GM12878 (cell line): ENCODE results near the gene PIP. TPM values are rescaled to one million over a fixed set of nuclear protein-coding genes. Genes with fewer than 3 reads are reported as not detected.

Source experiments
- ATAC-seq: fragments of 200-7000 bp; cut with Tn5 transposase; 3 replicates; pipeline ENCODE4 v1.9.1; 2020; ENCODE audit warnings: mild to moderate bottlenecking, moderate library complexity
- BruUV-seq: library from RNA; stranded (reverse); fragments of 400-500 nt; replicated peaks from 2 replicates; lab custom pipeline; 2021; lab: Mats Ljungman, UMichigan
- CTCF ChIA-PET: fragments of 300-600 bp; sonication (Branson Sonifier 250); formaldehyde crosslinking; extraction: SDS; loops from one replicate; lab custom pipeline; 2021; ENCODE audit warnings: inconsistent platforms; lab: Yijun Ruan, JAX
- POLR2A ChIA-PET: fragments of 350-600 bp; formaldehyde crosslinking; extraction: SDS; loops from one replicate; lab custom pipeline; 2021; ENCODE audit warnings: inconsistent platforms; lab: Charles Lee
- RAD21 ChIA-PET: fragments of 300-600 bp; sonication (Branson Sonifier 250); formaldehyde crosslinking; loops from one replicate; lab custom pipeline; 2023; ENCODE audit warnings: antibody characterized with exemption; ENCODE audit not compliant: unreplicated experiment; lab: Charles Lee
- SMC1A ChIA-PET: fragments of 300-600 bp; sonication (Branson Sonifier 250); formaldehyde crosslinking; loops from one replicate; lab custom pipeline; 2023; ENCODE audit not compliant: unreplicated experiment, uncharacterized antibody; lab: Charles Lee
- DNase-seq: peaks from one replicate; pipeline ENCODE4 v3.0.0-alpha.2; 2011; ENCODE audit warnings: low read depth, low spot score
- FAIRE-seq: peaks from 3 replicates; lab custom pipeline; 2011; peaks lifted over from hg19 to GRCh38; lab: Jason Lieb, UNC
- H2AFZ ChIP-seq: 2 replicates; pipeline ENCODE4 v1.6.0; 2011; ENCODE audit warnings: low read depth, low read length, control low read depth; ENCODE audit not compliant: control insufficient read depth
- H3K27ac ChIP-seq: 2 replicates; pipeline ENCODE4 v1.5.1; 2011; ENCODE audit warnings: control low read depth; ENCODE audit not compliant: control insufficient read depth, insufficient read depth
- H3K27me3 ChIP-seq, 2 experiments: replicated peaks in 1 of 2; 2 replicates each; pipeline versions ENCODE4 v1.6.0 to v1.6.1; 2011; ENCODE audit warnings: low read length in 1 of 2; ENCODE audit not compliant: control insufficient read depth in 2 of 2, insufficient read depth in 2 of 2
- H3K36me3 ChIP-seq, 2 experiments: 2 replicates each; pipeline ENCODE4 v1.5.1; 2011; ENCODE audit warnings: low read length in 1 of 2; ENCODE audit not compliant: control insufficient read depth in 2 of 2, insufficient read depth in 2 of 2
- H3K4me1 ChIP-seq: 2 replicates; pipeline ENCODE4 v1.6.1; 2011; ENCODE audit warnings: mild to moderate bottlenecking, low read length, moderate library complexity, mixed read lengths; ENCODE audit not compliant: control insufficient read depth, insufficient read depth
- H3K4me2 ChIP-seq: 2 replicates; pipeline ENCODE4 v1.6.0; 2011; ENCODE audit warnings: control low read depth; ENCODE audit not compliant: control insufficient read depth, insufficient read depth
- H3K4me3 ChIP-seq: fragments of 200-600 bp; sonication (generic); 2 replicates; pipeline ENCODE4 v1.5.1; 2016
- H3K79me2 ChIP-seq: 2 replicates; pipeline ENCODE4 v1.6.0; 2011; ENCODE audit warnings: low read length; ENCODE audit not compliant: control insufficient read depth, insufficient read depth
- H3K9ac ChIP-seq: 2 replicates; pipeline ENCODE4 v1.8.0; 2011; ENCODE audit warnings: low read length, control low read depth, mixed read lengths; ENCODE audit not compliant: control insufficient read depth, insufficient read depth
- H3K9me3 ChIP-seq: replicated peaks from 3 replicates; pipeline ENCODE4 v1.5.1; 2011; ENCODE audit warnings: mild to moderate bottlenecking, low read length; ENCODE audit not compliant: control insufficient read depth, insufficient read depth
- H4K20me1 ChIP-seq: 2 replicates; pipeline ENCODE4 v1.6.0; 2011; ENCODE audit not compliant: control insufficient read depth, insufficient read depth
- KLF5 ChIP-seq: fragments of 450-650 bp; IDR thresholded peaks from 2 replicates; pipeline ENCODE4 v1.6.1; 2014; ENCODE audit warnings: mild to moderate bottlenecking; ENCODE audit not compliant: partially characterized antibody
- ZNF217 ChIP-seq: fragments of 450-650 bp; IDR thresholded peaks from 2 replicates; pipeline ENCODE4 v1.6.1; 2017; ENCODE audit warnings: antibody characterized with exemption, mild to moderate bottlenecking
- WGBS: methylation state at CpG from one replicate; pipeline ENCODE4 v1.1.6; 2016; ENCODE audit warnings: low lambda C conversion rate; ENCODE audit not compliant: insufficient replicate concordance, insufficient coverage; ENCODE audit errors: missing lambda C conversion rate; 5-methylcytosine and 5-hydroxymethylcytosine counted together
- in situ Hi-C: fragments of 300-500 bp; cut with MboI; formaldehyde crosslinking; loops from 9 replicates; pipeline ENCODE4 v1.14.3; 2018; ENCODE audit warnings: mixed read lengths
- intact Hi-C: fragments of 100-400 bp; cut with micrococcal nuclease; formaldehyde crosslinking; loops from one replicate; pipeline ENCODE4 v1.14.2; 2022; ENCODE audit not compliant: unreplicated experiment
- polyA plus RNA-seq, 11 experiments: library from polyadenylated mRNA; depleted of rRNA in 4 of 11; unstranded in 6 of 11; stranded (reverse) in 5 of 11; fragments of >200 nt; fragmentation: Nextera tagmentation in 4 of 11; fragmentation: Illumina TruSeq in 1 of 11; extraction: Ambion mirVana in 4 of 11; extraction: Trizol in 1 of 11; gene quantifications; 1 replicate in 1 of 11; 2 replicates in 10 of 11; pipeline versions ENCODE4 v1.2.1 to v1.2.3, GENCODE V29; 2011 to 2016; ENCODE audit warnings: inconsistent platforms in 2 of 11, missing spikeins in 2 of 11, low read depth in 1 of 11
- total RNA-seq, 4 experiments: library from RNA; depleted of rRNA in 3 of 4; stranded (reverse); fragments of >200 nt in 3 of 4; fragmentation: Illumina TruSeq in 1 of 4; extraction: Trizol in 1 of 4; gene quantifications; 2 replicates each; pipeline versions ENCODE4 v1.2.1 to v1.2.3, GENCODE V29; 2013 to 2021
- TF ChIP-seq, protein P1 (sequence below): IDR thresholded peaks from 2 replicates; pipeline ENCODE4 v1.6.1; 2011; ENCODE audit warnings: low read depth, mild to moderate bottlenecking, low read length, moderate library complexity, borderline replicate concordance; ENCODE audit errors: extremely low read depth
- TF ChIP-seq, protein P2 (sequence below): fragments of 450-650 bp; IDR thresholded peaks from 2 replicates; pipeline ENCODE4 v1.6.1; 2016; ENCODE audit warnings: mild to moderate bottlenecking
- TF ChIP-seq, protein P3 (sequence below): fragments of 450-650 bp; IDR thresholded peaks from 2 replicates; pipeline ENCODE4 v1.6.1; 2017; ENCODE audit warnings: mild to moderate bottlenecking
- TF ChIP-seq, protein P4 (sequence below): fragments of 450-650 bp; formaldehyde crosslinking; IDR thresholded peaks from 2 replicates; pipeline ENCODE4 v1.5.0; 2022; ENCODE audit warnings: mild to moderate bottlenecking, missing genetic modification characterization
- TF ChIP-seq, protein P5 (sequence below): fragments of 450-650 bp; formaldehyde crosslinking; IDR thresholded peaks from 2 replicates; pipeline ENCODE4 v1.4.0; 2022; ENCODE audit warnings: mild to moderate bottlenecking, moderate library complexity
- TF ChIP-seq, protein P6 (sequence below): fragments of 450-650 bp; IDR thresholded peaks from 2 replicates; pipeline ENCODE4 v1.6.1; 2016; ENCODE audit warnings: mild to moderate bottlenecking

PIP gene
- total and polyA plus RNA-seq, 10 of the 15 experiments (the other 5 are each of a cell fraction or from before 2014, with no cell fraction given), result not detected

DNA sequence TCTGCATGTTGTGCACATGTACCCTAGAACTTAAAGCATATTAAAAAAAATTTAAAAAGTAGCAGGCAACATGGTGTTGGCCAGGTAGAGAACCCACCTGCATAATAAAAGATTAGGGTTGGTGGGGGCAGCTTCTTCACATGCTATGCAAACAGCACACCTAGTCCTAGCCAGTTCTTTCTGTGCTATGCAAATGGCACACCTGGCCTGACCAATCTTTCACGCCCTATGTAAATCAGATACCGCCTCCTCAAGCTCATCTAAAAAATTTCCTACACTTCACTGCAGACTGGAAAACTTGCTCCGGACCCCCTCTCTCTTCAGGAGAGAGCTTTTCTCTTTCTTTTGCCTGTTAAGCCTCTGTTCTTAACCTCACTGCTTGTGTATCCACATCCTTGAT, 14.5 kb upstream of the PIP start:
- RAD21 ChIA-PET, result no interaction called here
- SMC1A ChIA-PET, result no interaction called here
- no peak overlapping the region for H3K4me2 ChIP-seq
- POLR2A ChIA-PET, result no interaction called here
- no peak overlapping the region for H3K9ac ChIP-seq
- no peaks in the 10 kb centered on the region for H3K27me3 ChIP-seq
- no peaks in the 10 kb centered on the region for H3K79me2 ChIP-seq
- TF ChIP-seq KLF5 (no peak), ZNF217 (no peak)
- TF ChIP-seq, protein P1, sequence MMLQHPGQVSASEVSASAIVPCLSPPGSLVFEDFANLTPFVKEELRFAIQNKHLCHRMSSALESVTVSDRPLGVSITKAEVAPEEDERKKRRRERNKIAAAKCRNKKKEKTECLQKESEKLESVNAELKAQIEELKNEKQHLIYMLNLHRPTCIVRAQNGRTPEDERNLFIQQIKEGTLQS, result no peak
- TF ChIP-seq, protein P2, sequence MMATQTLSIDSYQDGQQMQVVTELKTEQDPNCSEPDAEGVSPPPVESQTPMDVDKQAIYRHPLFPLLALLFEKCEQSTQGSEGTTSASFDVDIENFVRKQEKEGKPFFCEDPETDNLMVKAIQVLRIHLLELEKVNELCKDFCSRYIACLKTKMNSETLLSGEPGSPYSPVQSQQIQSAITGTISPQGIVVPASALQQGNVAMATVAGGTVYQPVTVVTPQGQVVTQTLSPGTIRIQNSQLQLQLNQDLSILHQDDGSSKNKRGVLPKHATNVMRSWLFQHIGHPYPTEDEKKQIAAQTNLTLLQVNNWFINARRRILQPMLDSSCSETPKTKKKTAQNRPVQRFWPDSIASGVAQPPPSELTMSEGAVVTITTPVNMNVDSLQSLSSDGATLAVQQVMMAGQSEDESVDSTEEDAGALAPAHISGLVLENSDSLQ, result no peak
- TF ChIP-seq, protein P3, sequence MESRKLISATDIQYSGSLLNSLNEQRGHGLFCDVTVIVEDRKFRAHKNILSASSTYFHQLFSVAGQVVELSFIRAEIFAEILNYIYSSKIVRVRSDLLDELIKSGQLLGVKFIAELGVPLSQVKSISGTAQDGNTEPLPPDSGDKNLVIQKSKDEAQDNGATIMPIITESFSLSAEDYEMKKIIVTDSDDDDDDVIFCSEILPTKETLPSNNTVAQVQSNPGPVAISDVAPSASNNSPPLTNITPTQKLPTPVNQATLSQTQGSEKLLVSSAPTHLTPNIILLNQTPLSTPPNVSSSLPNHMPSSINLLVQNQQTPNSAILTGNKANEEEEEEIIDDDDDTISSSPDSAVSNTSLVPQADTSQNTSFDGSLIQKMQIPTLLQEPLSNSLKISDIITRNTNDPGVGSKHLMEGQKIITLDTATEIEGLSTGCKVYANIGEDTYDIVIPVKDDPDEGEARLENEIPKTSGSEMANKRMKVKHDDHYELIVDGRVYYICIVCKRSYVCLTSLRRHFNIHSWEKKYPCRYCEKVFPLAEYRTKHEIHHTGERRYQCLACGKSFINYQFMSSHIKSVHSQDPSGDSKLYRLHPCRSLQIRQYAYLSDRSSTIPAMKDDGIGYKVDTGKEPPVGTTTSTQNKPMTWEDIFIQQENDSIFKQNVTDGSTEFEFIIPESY, result no peak
- TF ChIP-seq, protein P4, sequence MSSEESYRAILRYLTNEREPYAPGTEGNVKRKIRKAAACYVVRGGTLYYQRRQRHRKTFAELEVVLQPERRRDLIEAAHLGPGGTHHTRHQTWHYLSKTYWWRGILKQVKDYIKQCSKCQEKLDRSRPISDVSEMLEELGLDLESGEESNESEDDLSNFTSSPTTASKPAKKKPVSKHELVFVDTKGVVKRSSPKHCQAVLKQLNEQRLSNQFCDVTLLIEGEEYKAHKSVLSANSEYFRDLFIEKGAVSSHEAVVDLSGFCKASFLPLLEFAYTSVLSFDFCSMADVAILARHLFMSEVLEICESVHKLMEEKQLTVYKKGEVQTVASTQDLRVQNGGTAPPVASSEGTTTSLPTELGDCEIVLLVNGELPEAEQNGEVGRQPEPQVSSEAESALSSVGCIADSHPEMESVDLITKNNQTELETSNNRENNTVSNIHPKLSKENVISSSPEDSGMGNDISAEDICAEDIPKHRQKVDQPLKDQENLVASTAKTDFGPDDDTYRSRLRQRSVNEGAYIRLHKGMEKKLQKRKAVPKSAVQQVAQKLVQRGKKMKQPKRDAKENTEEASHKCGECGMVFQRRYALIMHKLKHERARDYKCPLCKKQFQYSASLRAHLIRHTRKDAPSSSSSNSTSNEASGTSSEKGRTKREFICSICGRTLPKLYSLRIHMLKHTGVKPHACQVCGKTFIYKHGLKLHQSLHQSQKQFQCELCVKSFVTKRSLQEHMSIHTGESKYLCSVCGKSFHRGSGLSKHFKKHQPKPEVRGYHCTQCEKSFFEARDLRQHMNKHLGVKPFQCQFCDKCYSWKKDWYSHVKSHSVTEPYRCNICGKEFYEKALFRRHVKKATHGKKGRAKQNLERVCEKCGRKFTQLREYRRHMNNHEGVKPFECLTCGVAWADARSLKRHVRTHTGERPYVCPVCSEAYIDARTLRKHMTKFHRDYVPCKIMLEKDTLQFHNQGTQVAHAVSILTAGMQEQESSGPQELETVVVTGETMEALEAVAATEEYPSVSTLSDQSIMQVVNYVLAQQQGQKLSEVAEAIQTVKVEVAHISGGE, result no peak
- TF ChIP-seq, protein P5, sequence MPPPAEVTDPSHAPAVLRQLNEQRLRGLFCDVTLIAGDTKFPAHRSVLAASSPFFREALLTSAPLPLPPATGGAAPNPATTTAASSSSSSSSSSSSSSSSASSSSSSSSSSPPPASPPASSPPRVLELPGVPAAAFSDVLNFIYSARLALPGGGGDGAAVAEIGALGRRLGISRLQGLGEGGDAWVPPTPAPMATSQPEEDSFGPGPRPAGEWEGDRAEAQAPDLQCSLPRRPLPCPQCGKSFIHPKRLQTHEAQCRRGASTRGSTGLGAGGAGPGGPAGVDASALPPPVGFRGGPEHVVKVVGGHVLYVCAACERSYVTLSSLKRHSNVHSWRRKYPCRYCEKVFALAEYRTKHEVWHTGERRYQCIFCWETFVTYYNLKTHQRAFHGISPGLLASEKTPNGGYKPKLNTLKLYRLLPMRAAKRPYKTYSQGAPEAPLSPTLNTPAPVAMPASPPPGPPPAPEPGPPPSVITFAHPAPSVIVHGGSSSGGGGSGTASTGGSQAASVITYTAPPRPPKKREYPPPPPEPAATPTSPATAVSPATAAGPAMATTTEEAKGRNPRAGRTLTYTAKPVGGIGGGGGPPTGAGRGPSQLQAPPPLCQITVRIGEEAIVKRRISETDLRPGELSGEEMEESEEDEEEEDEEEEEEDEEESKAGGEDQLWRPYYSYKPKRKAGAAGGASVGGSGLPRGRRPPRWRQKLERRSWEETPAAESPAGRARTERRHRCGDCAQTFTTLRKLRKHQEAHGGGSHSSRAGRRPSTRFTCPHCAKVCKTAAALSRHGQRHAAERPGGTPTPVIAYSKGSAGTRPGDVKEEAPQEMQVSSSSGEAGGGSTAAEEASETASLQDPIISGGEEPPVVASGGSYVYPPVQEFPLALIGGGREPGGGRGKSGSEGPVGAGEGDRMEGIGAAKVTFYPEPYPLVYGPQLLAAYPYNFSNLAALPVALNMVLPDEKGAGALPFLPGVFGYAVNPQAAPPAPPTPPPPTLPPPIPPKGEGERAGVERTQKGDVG (CRISPR knock-in tag), result no peak
- TF ChIP-seq, protein P6, sequence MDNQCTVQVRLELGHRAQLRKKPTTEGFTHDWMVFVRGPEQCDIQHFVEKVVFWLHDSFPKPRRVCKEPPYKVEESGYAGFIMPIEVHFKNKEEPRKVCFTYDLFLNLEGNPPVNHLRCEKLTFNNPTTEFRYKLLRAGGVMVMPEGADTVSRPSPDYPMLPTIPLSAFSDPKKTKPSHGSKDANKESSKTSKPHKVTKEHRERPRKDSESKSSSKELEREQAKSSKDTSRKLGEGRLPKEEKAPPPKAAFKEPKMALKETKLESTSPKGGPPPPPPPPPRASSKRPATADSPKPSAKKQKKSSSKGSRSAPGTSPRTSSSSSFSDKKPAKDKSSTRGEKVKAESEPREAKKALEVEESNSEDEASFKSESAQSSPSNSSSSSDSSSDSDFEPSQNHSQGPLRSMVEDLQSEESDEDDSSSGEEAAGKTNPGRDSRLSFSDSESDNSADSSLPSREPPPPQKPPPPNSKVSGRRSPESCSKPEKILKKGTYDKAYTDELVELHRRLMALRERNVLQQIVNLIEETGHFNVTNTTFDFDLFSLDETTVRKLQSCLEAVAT, result no peak
- CTCF ChIA-PET, result no interaction called here
- in situ Hi-C loops (no loop called here), intact Hi-C loops (no loop called here)
- no peaks in the 10 kb centered on the region for H4K20me1 ChIP-seq
- no peak overlapping the region for H2AFZ ChIP-seq
- H3K4me1 ChIP-seq, result no peaks in the 10 kb centered on the region
- no peak for ATAC-seq
- no peaks in the 10 kb centered on the region for H3K36me3 ChIP-seq
- no peak overlapping the region for H3K4me3 ChIP-seq
- H3K9me3 ChIP-seq, result no peaks in the 10 kb centered on the region
- no peak overlapping the region for H3K27ac ChIP-seq
- no peak for DNase-seq
- no TSS peak for BruUV-seq
- 43% methylated on average over 3 of the region's 3 CpGs for WGBS
- no peak for FAIRE-seq
